Astrocyte (in vitro differentiated cells and primary cell): ENCODE measurements around the gene CNKSR1. TPM values are rescaled to one million over a fixed set of nuclear protein-coding genes. Genes with fewer than 3 reads are reported as not detected.

ENCODE experiments used
- DNase-seq: peaks from one replicate; pipeline ENCODE4 v3.0.0-alpha.2; 2010; ENCODE audit warnings: low read depth
- FAIRE-seq: peaks from 2 replicates; lab custom pipeline; 2011; peaks lifted over from hg19 to GRCh38; lab: Jason Lieb, UNC
- H2AFZ ChIP-seq: 2 replicates; pipeline ENCODE4 v1.6.0; 2012; ENCODE audit warnings: low read depth, low read length, inconsistent platforms
- H3K27ac ChIP-seq: 2 replicates; pipeline ENCODE4 v1.5.1; 2011; ENCODE audit warnings: low read depth, low read length, inconsistent platforms
- H3K27me3 ChIP-seq: 2 replicates; pipeline ENCODE4 v1.6.0; 2011; ENCODE audit warnings: low read length, inconsistent platforms; ENCODE audit not compliant: insufficient read depth
- H3K36me3 ChIP-seq: 2 replicates; pipeline ENCODE4 v1.5.1; 2011; ENCODE audit warnings: low read length, inconsistent platforms; ENCODE audit not compliant: insufficient read depth
- H3K4me1 ChIP-seq: 2 replicates; pipeline ENCODE4 v1.5.1; 2011; ENCODE audit warnings: low read length, inconsistent platforms; ENCODE audit not compliant: insufficient read depth
- H3K4me2 ChIP-seq: 2 replicates; pipeline ENCODE4 v1.6.0; 2012; ENCODE audit warnings: low read length, inconsistent platforms
- H3K4me3 ChIP-seq: 2 replicates; pipeline ENCODE4 v1.5.1; 2011; ENCODE audit warnings: low read depth, mild to moderate bottlenecking, low read length, inconsistent platforms; ENCODE audit not compliant: insufficient read depth
- H3K79me2 ChIP-seq: 2 replicates; pipeline ENCODE4 v1.6.0; 2012; ENCODE audit warnings: mild to moderate bottlenecking, low read length, inconsistent platforms; ENCODE audit not compliant: insufficient read depth
- H3K9ac ChIP-seq: 2 replicates; pipeline ENCODE4 v1.6.0; 2012; ENCODE audit warnings: mild to moderate bottlenecking, low read length, inconsistent platforms
- H3K9me3 ChIP-seq: 2 replicates; pipeline ENCODE4 v1.5.1; 2012; ENCODE audit warnings: low read depth, mild to moderate bottlenecking, low read length, inconsistent platforms; ENCODE audit not compliant: insufficient read depth
- H4K20me1 ChIP-seq: 2 replicates; pipeline ENCODE4 v1.6.0; 2012; ENCODE audit warnings: low read length, inconsistent platforms; ENCODE audit not compliant: insufficient read depth
- H3K27ac Mint-ChIP-seq: one replicate; pipeline ENCODE4 v1.8.0; 2021; ENCODE audit warnings: mild to moderate bottlenecking, mixed read lengths; ENCODE audit not compliant: unreplicated experiment
- H3K27me3 Mint-ChIP-seq: one replicate; pipeline ENCODE4 v1.8.0; 2021; ENCODE audit warnings: low read depth, mixed read lengths; ENCODE audit not compliant: unreplicated experiment
- H3K36me3 Mint-ChIP-seq: one replicate; pipeline ENCODE4 v1.8.0; 2021; ENCODE audit warnings: low read depth, mixed read lengths; ENCODE audit not compliant: unreplicated experiment
- H3K4me1 Mint-ChIP-seq: one replicate; pipeline ENCODE4 v1.8.0; 2021; ENCODE audit warnings: low read depth, mixed read lengths; ENCODE audit not compliant: unreplicated experiment
- H3K4me3 Mint-ChIP-seq: one replicate; pipeline ENCODE4 v1.8.0; 2021; ENCODE audit warnings: mild to moderate bottlenecking, moderate library complexity, mixed read lengths; ENCODE audit not compliant: unreplicated experiment
- H3K9me3 Mint-ChIP-seq: one replicate; pipeline ENCODE4 v1.8.0; 2021; ENCODE audit warnings: mild to moderate bottlenecking, mixed read lengths; ENCODE audit not compliant: unreplicated experiment
- CTCF ChIP-seq: IDR thresholded peaks from 2 replicates; pipeline ENCODE4 v1.5.1; 2011; ENCODE audit warnings: low read depth, mild to moderate bottlenecking, inconsistent platforms, low read length, moderate library complexity; ENCODE audit not compliant: insufficient read depth
- EZH2 ChIP-seq: IDR thresholded peaks from 2 replicates; pipeline ENCODE4 v1.6.1; 2012; ENCODE audit warnings: mild to moderate bottlenecking, low read length, inconsistent platforms; ENCODE audit not compliant: insufficient read depth
- total RNA-seq: library from RNA; stranded (reverse); gene quantifications from 2 replicates; pipeline ENCODE4 v1.2.1, GENCODE V29; 2021

CNKSR1 gene
- total RNA-seq, 1 donor from 2014 or later, result 5.0 TPM

- no peak within 1 kb of the TSS for H3K4me3 ChIP-seq
- no peaks in the 10 kb centered on the region for H3K4me1 Mint-ChIP-seq
- peaks cover 26% of the 10 kb centered on the region for H3K27me3 Mint-ChIP-seq
- no peak within 1 kb of the TSS for H3K27ac ChIP-seq
- TF ChIP-seq CTCF, result no peak
- no peak for TF ChIP-seq EZH2
- H3K4me3 Mint-ChIP-seq, result no peak within 1 kb of the TSS
- no peaks in the 10 kb centered on the region for H3K79me2 ChIP-seq
- peaks cover 5% of the 10 kb centered on the region for H3K9me3 Mint-ChIP-seq
- no peak within 1 kb of the TSS for H3K27ac Mint-ChIP-seq
- H3K36me3 ChIP-seq, result no peaks in the 10 kb centered on the region
- no peaks in the 10 kb centered on the region for H3K4me1 ChIP-seq
- H3K4me2 ChIP-seq, result no peak within 1 kb of the TSS
- H3K27me3 ChIP-seq, result peaks cover 10% of the 10 kb centered on the region
- H3K9ac ChIP-seq, result no peak within 1 kb of the TSS
- no peaks in the 10 kb centered on the region for H4K20me1 ChIP-seq
- DNase-seq (no peak), FAIRE-seq (no peak)
- no peak within 1 kb of the TSS for H2AFZ ChIP-seq
- peaks cover 5% of the 10 kb centered on the region for H3K36me3 Mint-ChIP-seq
- no peaks in the 10 kb centered on the region for H3K9me3 ChIP-seq
These were observed 13.2 kb downstream of the CNKSR1 start, which contains the start of gene CATSPER4 for GRCh38 chr1:26190373-26190987. Gene CATSPER4 (plus strand): TSS chr1:26190602. CDS start chr1:26190628, 26 bp downstream.

- no peaks in the 10 kb centered on the region for H3K4me1 ChIP-seq
- H3K36me3 Mint-ChIP-seq, result peaks cover 2% of the 10 kb centered on the region
- no peak overlapping the region for H3K9ac ChIP-seq
- no peak overlapping the region for H3K4me3 ChIP-seq
- no peaks in the 10 kb centered on the region for H4K20me1 ChIP-seq
- H3K4me1 Mint-ChIP-seq, result no peaks in the 10 kb centered on the region
- no peak overlapping the region for H3K27ac ChIP-seq
- no peak overlapping the region for H3K27ac Mint-ChIP-seq
- H3K27me3 ChIP-seq, result peaks cover 10% of the 10 kb centered on the region
- H2AFZ ChIP-seq, result no peak overlapping the region
- H3K9me3 ChIP-seq, result no peaks in the 10 kb centered on the region
- TF ChIP-seq CTCF (no peak), EZH2 (no peak)
- no peaks in the 10 kb centered on the region for H3K36me3 ChIP-seq
- DNase-seq (no peak), FAIRE-seq (no peak)
- H3K4me2 ChIP-seq, result no peak overlapping the region
- H3K9me3 Mint-ChIP-seq, result peaks cover 5% of the 10 kb centered on the region
- no peak overlapping the region for H3K4me3 Mint-ChIP-seq
- no peaks in the 10 kb centered on the region for H3K79me2 ChIP-seq
- peaks cover 26% of the 10 kb centered on the region for H3K27me3 Mint-ChIP-seq
These were observed 14.4 kb downstream of the CNKSR1 start for GRCh38 chr1:26191739-26192138.

GRCh38 chr1:26195805-26196204 is 18.5 kb downstream of the CNKSR1 start:
- H3K9me3 ChIP-seq, result no peaks in the 10 kb centered on the region
- FAIRE-seq (no peak), DNase-seq (no peak)
- peaks cover 10% of the 10 kb centered on the region for H3K27me3 ChIP-seq
- Mint-ChIP-seq H3K27ac (no peak overlapping the region), H3K4me1 (no peaks in the 10 kb centered on the region), H3K4me3 (no peak overlapping the region), H3K36me3 (no peaks in the 10 kb centered on the region), H3K9me3 (peaks cover 5% of the 10 kb centered on the region), H3K27me3 (peaks cover 41% of the 10 kb centered on the region)
- H2AFZ ChIP-seq, result no peak overlapping the region
- H3K36me3 ChIP-seq, result no peaks in the 10 kb centered on the region
- TF ChIP-seq EZH2, result no peak
- no peak for TF ChIP-seq CTCF
- H3K4me1 ChIP-seq, result no peaks in the 10 kb centered on the region
- no peak overlapping the region for H3K4me2 ChIP-seq
- no peak overlapping the region for H3K9ac ChIP-seq
- H3K79me2 ChIP-seq, result no peaks in the 10 kb centered on the region
- no peaks in the 10 kb centered on the region for H4K20me1 ChIP-seq
- no peak overlapping the region for H3K4me3 ChIP-seq
- no peak overlapping the region for H3K27ac ChIP-seq
